T-cell (primary cell): ENCODE measurements around the gene KCNK18. TPM values are rescaled to one million over a fixed set of nuclear protein-coding genes. Genes with fewer than 3 reads are reported as not detected.
"Not testable (repeated sequence)": the region's sequence is repeated elsewhere in the genome, so short reads cannot be mapped to it uniquely, and the experiment has no call there.

Experiments
- ATAC-seq, 4 experiments: fragments of 200-7000 bp in 3 of 4; fragments of 150-1000 bp in 1 of 4; cut with Tn5 transposase; replicated peaks in 1 of 4; 1 replicate in 3 of 4; 2 replicates in 1 of 4; pipeline ENCODE4 v1.10.0; 2021; ENCODE audit warnings: moderate library complexity in 3 of 4, mild to moderate bottlenecking in 2 of 4, moderate number of reproducible peaks in 1 of 4
- CTCF ChIA-PET, 2 donors: fragments of 300-600 bp; sonication (Branson Sonifier 250); formaldehyde crosslinking; loops; one replicate each; lab custom pipeline; 2022; ENCODE audit warnings: antibody characterized with exemption in 2 of 2; lab: Charles Lee
- POLR2A ChIA-PET, 2 donors: fragments of 300-600 bp; sonication (Branson Sonifier 250); formaldehyde crosslinking; loops; one replicate each; lab custom pipeline; 2022; ENCODE audit warnings: antibody characterized with exemption in 2 of 2; lab: Charles Lee
- DNase-seq, 35 experiments: peaks; one replicate each; pipeline versions ENCODE4 v3.0.0 to v3.0.0-alpha.2; 2013 to 2023
- H3K27ac ChIP-seq: one replicate; pipeline ENCODE4 v1.5.1; 2013; ENCODE audit warnings: low read length
- H3K27me3 ChIP-seq, 2 experiments: replicated peaks in 1 of 2; 1 replicate in 1 of 2; 2 replicates in 1 of 2; pipeline versions ENCODE4 v1.6.1 to v1.7.0; 2013; ENCODE audit warnings: low read length in 1 of 2, mixed read lengths in 1 of 2; ENCODE audit not compliant: control insufficient read depth in 2 of 2, insufficient read depth in 2 of 2; ENCODE audit errors: extremely low read depth in 1 of 2
- H3K36me3 ChIP-seq, 2 donors: 1 replicate in 1 of 2; 2 replicates in 1 of 2; pipeline versions ENCODE4 v1.6.1 to v1.7.0; 2013; ENCODE audit warnings: low read length in 1 of 2; ENCODE audit not compliant: control insufficient read depth in 2 of 2, insufficient read depth in 1 of 2; ENCODE audit errors: extremely low read depth in 1 of 2
- H3K4me1 ChIP-seq, 2 experiments: 1 replicate in 1 of 2; 2 replicates in 1 of 2; pipeline versions ENCODE4 v1.6.1 to v1.7.0; 2013; ENCODE audit warnings: low read length in 2 of 2, mixed read lengths in 1 of 2; ENCODE audit not compliant: insufficient read depth in 2 of 2, control insufficient read depth in 1 of 2; ENCODE audit errors: extremely low read depth in 1 of 2
- H3K4me3 ChIP-seq, 2 donors: 1 replicate in 1 of 2; 2 replicates in 1 of 2; pipeline versions ENCODE4 v1.5.1 to v1.7.0; 2013; ENCODE audit warnings: mild to moderate bottlenecking in 2 of 2, low read length in 1 of 2, moderate library complexity in 1 of 2; ENCODE audit not compliant: control insufficient read depth in 1 of 2; ENCODE audit errors: extremely low read depth in 1 of 2
- H3K9me3 ChIP-seq: 2 replicates; pipeline ENCODE4 v1.7.0; 2013
- H3K27ac Mint-ChIP-seq, 2 donors: one replicate each; pipeline ENCODE4 v1.8.0; 2020 to 2021; ENCODE audit warnings: mild to moderate bottlenecking in 2 of 2, mixed read lengths in 2 of 2
- H3K27me3 Mint-ChIP-seq, 2 donors: one replicate each; pipeline ENCODE4 v1.8.0; 2021 to 2022; ENCODE audit warnings: mixed read lengths in 2 of 2
- H3K36me3 Mint-ChIP-seq: one replicate; pipeline ENCODE4 v1.8.0; 2021; ENCODE audit warnings: mixed read lengths
- H3K4me1 Mint-ChIP-seq, 3 donors: one replicate each; pipeline ENCODE4 v1.8.0; 2020 to 2022; ENCODE audit warnings: mixed read lengths in 3 of 3, mild to moderate bottlenecking in 1 of 3
- H3K4me3 Mint-ChIP-seq, 3 donors: one replicate each; pipeline ENCODE4 v1.8.0; 2020 to 2022; ENCODE audit warnings: mild to moderate bottlenecking in 3 of 3, mixed read lengths in 3 of 3, moderate library complexity in 3 of 3
- H3K9me3 Mint-ChIP-seq, 3 donors: one replicate each; pipeline ENCODE4 v1.8.0; 2020 to 2022; ENCODE audit warnings: mixed read lengths in 3 of 3
- WGBS: methylation state at CpG from one replicate; pipeline ENCODE4 v1.1.5; 2013; ENCODE audit warnings: missing lambda C conversion rate; ENCODE audit not compliant: insufficient coverage; 5-methylcytosine and 5-hydroxymethylcytosine counted together
- total RNA-seq, 35 experiments: library from RNA in 6 of 35; stranded (reverse) in 6 of 35; fragments of 120-200 nt in 1 of 35; gene quantifications; one replicate each; pipeline versions ENCODE4 v1.2.1 to v1.2.4 and lab custom pipeline; 2013 to 2026

KCNK18 gene
- total RNA-seq, 5 donors from 2014 or later (not counting 1 experiment from before 2014, with no cell fraction given) = not detected

GRCh38 chr10:117175901-117176534 is 21.3 kb upstream of the KCNK18 start:
- Mint-ChIP-seq H3K27ac (no peak overlapping the region), H3K36me3 (no peaks in the 10 kb centered on the region), H3K27me3 (peaks cover 33 to 39% of the 10 kb centered on the region in 2 donors), H3K4me3 (peak overlapping the region; percentile 84 to 89 (median 88)), H3K9me3 (no peaks in the 10 kb centered on the region), H3K4me1 (peaks cover 15 to 18% (median 17%) of the 10 kb centered on the region in 3 donors)
- Histone ChIP-seq H3K9me3 (no peaks in the 10 kb centered on the region), H3K27ac (no peak overlapping the region), H3K4me1 (peaks cover 8 to 17% of the 10 kb centered on the region in 2 experiments), H3K27me3 (peaks cover 14 to 20% of the 10 kb centered on the region in 2 experiments), H3K36me3 (no peaks in the 10 kb centered on the region), H3K4me3 (peak overlapping the region; percentile 57 to 80)
- DNase-seq (peak; percentile 22 to 84 (median 61)), ATAC-seq (peak; percentile 25 to 37 (median 30))
- CTCF ChIA-PET = interaction anchor here (0.5 to 3.1 kb wide), 14 partner anchors 9 to 1218 kb away, joined by 3 to 108 read pairs (median 11); no protein-coding TSS in a partner anchor
- 83% methylated on average over 1 of the region's 12 CpGs for WGBS
- POLR2A ChIA-PET = no interaction called here

DNA sequence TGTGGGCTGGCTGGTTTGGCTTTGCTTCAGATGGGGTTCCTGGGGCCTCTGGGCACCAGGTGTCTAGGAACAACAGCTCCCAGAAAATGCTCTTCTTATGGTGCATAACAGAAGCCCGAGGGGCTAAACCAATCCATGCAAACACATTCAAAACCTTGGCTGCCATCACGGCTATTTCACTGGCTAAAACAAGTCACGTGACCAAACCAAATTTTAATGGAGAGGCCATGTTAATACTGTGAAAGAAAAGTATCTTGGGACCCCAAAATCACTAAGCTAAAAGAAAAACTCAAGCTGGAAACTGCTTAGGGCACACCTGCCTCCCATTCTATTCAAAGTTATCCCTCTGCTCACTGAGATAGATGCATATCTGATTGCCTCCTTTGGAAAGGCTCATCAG is 19.1 kb upstream of the KCNK18 start:
- POLR2A ChIA-PET = no interaction called here
- Histone ChIP-seq H3K9me3 (no peaks in the 10 kb centered on the region), H3K36me3 (no peaks in the 10 kb centered on the region), H3K4me3 (no peak overlapping the region), H3K27ac (no peak overlapping the region), H3K4me1 (peaks cover 8 to 17% of the 10 kb centered on the region in 2 experiments), H3K27me3 (peaks cover 10 to 16% of the 10 kb centered on the region in 2 experiments)
- Mint-ChIP-seq H3K36me3 (no peaks in the 10 kb centered on the region), H3K27ac (no peak overlapping the region), H3K27me3 (peaks cover 21 to 27% of the 10 kb centered on the region in 2 donors), H3K9me3 (no peaks in the 10 kb centered on the region), H3K4me3 (no peak overlapping the region), H3K4me1 (peaks cover 15 to 18% (median 17%) of the 10 kb centered on the region in 3 donors)
- CTCF ChIA-PET = interaction anchor here (1.1 to 2.1 kb wide), 3 partner anchors 11 to 390 kb away, joined by 3 to 6 read pairs (median 5); no protein-coding TSS in a partner anchor
- DNase-seq (no peak), ATAC-seq (no peak)
- no CpG with 5 or more reads among the region's 3 CpGs for WGBS

GRCh38 chr10:117184296-117184695 is 13.0 kb upstream of the KCNK18 start:
- Mint-ChIP-seq H3K4me1 (peaks cover 0 to 4% (median 0%) of the 10 kb centered on the region in 3 donors), H3K9me3 (peaks cover 0 to 7% (median 4%) of the 10 kb centered on the region in 3 donors), H3K4me3 (no peak overlapping the region), H3K27me3 (peaks cover 21 to 22% of the 10 kb centered on the region in 2 donors), H3K27ac (no peak overlapping the region), H3K36me3 (no peaks in the 10 kb centered on the region)
- Histone ChIP-seq H3K27me3 (peaks cover 9 to 16% of the 10 kb centered on the region in 2 experiments), H3K4me1 (no peaks in the 10 kb centered on the region), H3K4me3 (no peak overlapping the region), H3K9me3 (no peaks in the 10 kb centered on the region), H3K36me3 (no peaks in the 10 kb centered on the region), H3K27ac (no peak overlapping the region)
- DNase-seq (no peak), ATAC-seq (no peak)
- WGBS = 86% methylated on average over 10 of the region's 10 CpGs
- ChIA-PET POLR2A (no interaction called here), CTCF (interaction anchor here in 1 of 2 donors (1.0 to 1.1 kb wide), 2 partner anchors 17 to 183 kb away, joined by 3 read pairs; no protein-coding TSS in a partner anchor)

- Mint-ChIP-seq H3K36me3 (no peaks in the 10 kb centered on the region), H3K9me3 (peaks cover 4 to 7% (median 7%) of the 10 kb centered on the region in 3 donors), H3K4me1 (peaks cover 0 to 4% (median 0%) of the 10 kb centered on the region in 3 donors), H3K27me3 (peaks cover 21 to 22% of the 10 kb centered on the region in 2 donors), H3K27ac (no peak overlapping the region), H3K4me3 (no peak overlapping the region)
- WGBS = no CpG with 5 or more reads among the region's 3 CpGs
- no peak overlapping the region for H3K4me3 ChIP-seq
- ChIA-PET CTCF (interaction anchor here (1.0 to 1.9 kb wide), 3 partner anchors 10 to 183 kb away, joined by 3 to 5 read pairs (median 3); no protein-coding TSS in a partner anchor), POLR2A (no interaction called here)
- H3K4me1 ChIP-seq = no peaks in the 10 kb centered on the region
- no peaks in the 10 kb centered on the region for H3K36me3 ChIP-seq
- no peak for ATAC-seq
- H3K27me3 ChIP-seq = peaks cover 7 to 16% of the 10 kb centered on the region in 2 experiments
- no peak overlapping the region for H3K27ac ChIP-seq
- H3K9me3 ChIP-seq = no peaks in the 10 kb centered on the region
- DNase-seq = no peak
Measured at GRCh38 chr10:117184821-117185220, 12.5 kb upstream of the KCNK18 start.

DNA sequence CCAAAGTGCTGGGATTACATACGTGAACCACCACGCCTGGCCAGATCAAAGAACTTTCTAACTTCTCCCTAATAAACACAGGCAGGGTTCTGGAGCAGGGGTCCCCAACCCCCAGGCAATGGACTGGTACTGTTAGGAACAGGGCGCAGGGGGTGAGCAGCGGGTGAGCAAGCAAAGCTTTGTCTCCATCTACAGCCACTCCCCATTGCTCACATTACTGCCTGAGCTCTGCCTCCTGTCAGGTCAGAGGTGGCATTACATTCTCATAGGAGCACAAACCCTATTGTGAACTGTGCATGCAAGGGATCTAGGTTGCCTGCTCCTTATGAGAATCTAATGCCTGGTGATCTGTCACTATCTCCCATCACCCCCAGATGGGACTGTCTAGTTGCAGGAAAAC is 11.5 kb upstream of the KCNK18 start:
- H3K27ac ChIP-seq, ATAC-seq, H3K4me3 Mint-ChIP-seq, H3K4me1 Mint-ChIP-seq, POLR2A ChIA-PET, H3K9me3 Mint-ChIP-seq, DNase-seq, H3K36me3 Mint-ChIP-seq, H3K4me3 ChIP-seq, H3K36me3 ChIP-seq, H3K4me1 ChIP-seq, H3K9me3 ChIP-seq, H3K27ac Mint-ChIP-seq: not testable (repeated sequence)
- WGBS = 100% methylated on average over 1 of the region's 4 CpGs
- CTCF ChIA-PET = interaction anchor here in 1 of 2 donors (1.9 kb wide), 1 partner anchor 11 kb away, joined by 5 read pairs; no protein-coding TSS in a partner anchor
- H3K27me3 Mint-ChIP-seq = peaks cover 13 to 14% of the 10 kb centered on the region in 2 donors
- peaks cover 2 to 16% of the 10 kb centered on the region in 2 experiments for H3K27me3 ChIP-seq

DNA sequence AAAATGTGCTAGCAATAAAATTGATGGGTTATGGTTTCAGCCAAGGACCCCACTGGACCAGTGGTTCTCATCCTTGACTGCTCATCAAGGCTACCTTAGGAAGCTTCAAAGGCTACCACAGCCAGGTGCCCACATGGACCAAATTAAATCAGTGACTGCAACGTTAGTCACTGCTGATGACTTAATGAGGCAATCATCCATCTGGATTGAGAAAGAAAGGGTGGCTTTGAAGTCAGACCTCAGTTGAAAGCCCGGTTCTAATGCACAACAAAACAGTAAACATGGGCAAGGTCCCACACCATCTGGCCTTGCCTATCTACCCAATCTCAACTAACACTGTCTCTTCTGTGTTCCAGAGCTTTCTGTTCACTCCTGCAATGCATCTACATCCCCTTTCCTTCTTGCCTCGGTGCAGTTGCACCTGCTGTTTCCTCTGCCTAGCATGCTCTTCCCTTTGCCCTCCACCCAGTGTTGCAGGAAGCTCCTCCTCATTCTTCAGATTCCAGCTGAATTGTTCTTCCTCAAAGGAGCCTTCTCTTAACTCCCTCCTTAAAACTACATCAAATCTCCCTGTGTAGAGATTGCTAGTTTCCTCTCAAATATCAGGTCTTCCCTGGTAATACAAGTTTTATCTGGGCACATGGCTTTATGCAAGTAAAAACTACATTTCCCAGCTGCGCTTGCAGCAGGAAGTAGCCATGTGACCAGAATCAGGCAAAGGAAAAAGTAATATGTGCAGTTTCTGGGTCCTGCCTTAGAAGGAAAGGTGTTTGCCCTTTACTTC is 10.3 kb upstream of the KCNK18 start:
- ChIA-PET CTCF (interaction anchor here (0.6 to 1.1 kb wide), 3 partner anchors 10 to 388 kb away, joined by 3 read pairs; no protein-coding TSS in a partner anchor), POLR2A (no interaction called here)
- 0% methylated on average over 1 of the region's 4 CpGs for WGBS
- H3K4me1 Mint-ChIP-seq = peaks cover 0 to 4% (median 0%) of the 10 kb centered on the region in 3 donors
- no peaks in the 10 kb centered on the region for H3K36me3 Mint-ChIP-seq
- H3K27ac Mint-ChIP-seq = no peak overlapping the region
- H3K4me3 Mint-ChIP-seq = no peak overlapping the region
- H3K4me3 ChIP-seq = no peak overlapping the region
- H3K27ac ChIP-seq = no peak overlapping the region
- no peaks in the 10 kb centered on the region for H3K36me3 ChIP-seq
- H3K27me3 Mint-ChIP-seq = peaks cover 12 to 16% of the 10 kb centered on the region in 2 donors
- no peaks in the 10 kb centered on the region for H3K4me1 ChIP-seq
- peaks cover 2 to 9% of the 10 kb centered on the region in 2 experiments for H3K27me3 ChIP-seq
- H3K9me3 Mint-ChIP-seq = peaks cover 5 to 8% (median 7%) of the 10 kb centered on the region in 3 donors
- no peaks in the 10 kb centered on the region for H3K9me3 ChIP-seq
- DNase-seq (no peak), ATAC-seq (peak in 1 of 4 experiments; percentile 51)
